Pancreas (tissue), 10 donors: ENCODE data around the gene C17orf78. TPM values are rescaled to one million over a fixed set of nuclear protein-coding genes. Genes with fewer than 3 reads are reported as not detected.

Source experiments
- ATAC-seq, 4 donors: fragments of 200-7000 bp; cut with Tn5 transposase; one replicate each; pipeline versions ENCODE4 v1.8.0 to v1.9.1; 2020; ENCODE audit warnings: mild to moderate bottlenecking in 4 of 4, moderate library complexity in 4 of 4
- DNase-seq, 6 donors: peaks; one replicate each; pipeline ENCODE4 v3.0.0-alpha.2; 2020
- FAIRE-seq: peaks from 2 replicates; lab custom pipeline; 2012; peaks lifted over from hg19 to GRCh38; lab: Jason Lieb, UNC
- H3K27ac ChIP-seq, 4 donors: fragments of 200-600 bp; sonication (generic); 1 replicate in 3 of 4; 2 replicates in 1 of 4; pipeline versions ENCODE4 v1.5.0 to v1.8.0; 2020
- H3K27me3 ChIP-seq, 4 donors: fragments of 200-600 bp; one replicate each; pipeline ENCODE4 v1.8.0; 2021
- H3K36me3 ChIP-seq, 3 donors: fragments of 200-600 bp; sonication (generic) in 1 of 3; one replicate each; pipeline versions ENCODE4 v1.5.0 to v1.8.0; 2020 to 2021
- H3K4me1 ChIP-seq, 3 donors: fragments of 200-600 bp; one replicate each; pipeline ENCODE4 v1.8.0; 2021
- H3K4me3 ChIP-seq, 4 donors: fragments of 200-600 bp; sonication (generic) in 2 of 4; one replicate each; pipeline versions ENCODE4 v1.5.0 to v1.8.0; 2020 to 2021
- H3K9me3 ChIP-seq, 4 donors: fragments of 200-600 bp; one replicate each; pipeline ENCODE4 v1.8.0; 2021
- WGBS, 2 donors: extraction: QIAGEN DNeasy Blood & Tissue Kit; methylation state at CpG; one replicate each; pipeline ENCODE4 v1.1.7; 2013; 5-methylcytosine and 5-hydroxymethylcytosine counted together
- intact Hi-C, 3 donors: fragments of 100-400 bp; cut with DNase I; formaldehyde crosslinking; loops; one replicate each; pipeline versions ENCODE4 v1.11.1 to v1.14.2; 2022
- polyA plus RNA-seq, 2 donors: library from polyadenylated mRNA; stranded (reverse); fragments of 200-250 nt; gene quantifications; one replicate each; pipeline ENCODE4 v1.2.3, GENCODE V29; 2013
- total RNA-seq, 6 donors: library from RNA; stranded (reverse); fragmentation: NEBNext Ultra II Directional in 4 of 6; extraction: Animal tissue kit (Norgen Biotek cat#: 25700) in 4 of 6; gene quantifications; one replicate each; pipeline versions ENCODE4 v1.2.1 to v1.2.4, GENCODE V29; 2021 to 2023
- TF ChIP-seq, protein P1 (sequence below), 4 donors: fragments of 200-600 bp; sonication (generic) in 3 of 4; IDR thresholded peaks; one replicate each; pipeline versions ENCODE4 v1.5.0 to v1.8.0; 2021; ENCODE audit warnings: antibody characterized with exemption in 4 of 4
- donor health status: healthy with polysubstance abuse.
- donor health status: DM: no; HTN: no; CAD: no; lungs with moderate emphysema.
- donor health status: DM: no; HTN: no; CAD: no.
- donor health status: control.
- donor health status: control.
- donor health status: Bipolar disorder and iron deficiency.
- donor health status: DM: yes; HTN: yes; CAD: no.
- donor health status: DM: no; HTN: no; CAD: no.
- donor health status: DM: no; HTN: no; CAD: no.
- donor health status: DM: yes; HTN: yes; CAD: no.

Gene C17orf78
- total and polyA plus RNA-seq, 8 donors, result not detected

DNA sequence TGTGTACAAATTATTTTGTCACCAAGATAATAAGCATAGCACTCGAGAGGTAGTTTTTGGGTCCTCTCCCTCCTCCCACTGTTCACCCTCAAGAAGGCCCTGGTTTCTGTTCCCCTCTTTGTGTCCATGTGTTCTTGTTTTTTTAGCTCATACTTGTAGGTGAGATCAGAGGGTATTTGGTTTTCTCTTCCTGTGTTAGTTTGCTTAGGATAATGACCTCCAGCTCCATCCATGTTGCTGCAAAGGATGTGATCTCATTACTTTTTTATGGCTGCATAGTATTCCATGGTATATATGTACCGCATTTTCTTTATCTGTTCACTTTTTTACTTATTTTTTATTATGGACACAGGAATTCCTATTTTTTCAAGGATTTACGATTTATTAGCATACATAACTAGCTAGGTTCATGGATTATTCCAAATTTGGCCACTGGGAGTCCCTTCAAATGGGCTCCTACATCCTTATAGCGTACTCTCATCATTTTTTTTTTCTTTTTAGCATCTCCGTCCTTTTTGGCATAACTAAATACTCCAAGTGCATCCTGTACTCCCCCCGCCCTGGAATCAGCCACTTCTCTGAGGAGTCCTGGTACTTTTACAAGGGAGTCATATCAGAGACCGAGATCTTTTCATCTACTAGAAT lies 38.2 kb downstream of the C17orf78 start:
- ATAC-seq (no peak), FAIRE-seq (no peak)
- H3K36me3 ChIP-seq, result peaks cover 0 to 30% (median 0%) of the 10 kb centered on the region in 3 donors

DNA sequence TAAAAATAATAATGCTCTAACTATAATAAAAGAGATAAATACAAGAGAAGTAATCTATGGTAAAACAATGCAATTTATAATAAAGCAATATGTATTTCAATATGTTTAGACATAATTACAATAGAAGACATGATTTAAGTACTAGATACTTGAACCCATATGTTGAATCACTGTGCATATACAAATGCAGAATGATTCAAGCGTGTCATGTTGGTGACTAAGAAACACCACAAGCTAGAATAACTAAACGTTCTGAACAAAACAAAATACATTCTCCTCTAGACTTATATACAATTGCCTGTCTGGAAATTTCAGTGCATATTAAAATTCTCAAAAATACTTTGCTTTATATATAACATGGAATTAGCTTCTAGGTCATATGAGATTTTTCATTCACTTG lies 42.1 kb downstream of the C17orf78 start:
- no peaks in the 10 kb centered on the region for H3K27me3 ChIP-seq
- H3K4me3 ChIP-seq, result no peak overlapping the region
- H3K4me1 ChIP-seq, result no peaks in the 10 kb centered on the region
- TF ChIP-seq, protein P1, sequence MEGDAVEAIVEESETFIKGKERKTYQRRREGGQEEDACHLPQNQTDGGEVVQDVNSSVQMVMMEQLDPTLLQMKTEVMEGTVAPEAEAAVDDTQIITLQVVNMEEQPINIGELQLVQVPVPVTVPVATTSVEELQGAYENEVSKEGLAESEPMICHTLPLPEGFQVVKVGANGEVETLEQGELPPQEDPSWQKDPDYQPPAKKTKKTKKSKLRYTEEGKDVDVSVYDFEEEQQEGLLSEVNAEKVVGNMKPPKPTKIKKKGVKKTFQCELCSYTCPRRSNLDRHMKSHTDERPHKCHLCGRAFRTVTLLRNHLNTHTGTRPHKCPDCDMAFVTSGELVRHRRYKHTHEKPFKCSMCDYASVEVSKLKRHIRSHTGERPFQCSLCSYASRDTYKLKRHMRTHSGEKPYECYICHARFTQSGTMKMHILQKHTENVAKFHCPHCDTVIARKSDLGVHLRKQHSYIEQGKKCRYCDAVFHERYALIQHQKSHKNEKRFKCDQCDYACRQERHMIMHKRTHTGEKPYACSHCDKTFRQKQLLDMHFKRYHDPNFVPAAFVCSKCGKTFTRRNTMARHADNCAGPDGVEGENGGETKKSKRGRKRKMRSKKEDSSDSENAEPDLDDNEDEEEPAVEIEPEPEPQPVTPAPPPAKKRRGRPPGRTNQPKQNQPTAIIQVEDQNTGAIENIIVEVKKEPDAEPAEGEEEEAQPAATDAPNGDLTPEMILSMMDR (IDR thresholded peaks at IDR 0.05), result no peak
- ATAC-seq (no peak), FAIRE-seq (no peak), DNase-seq (no peak)
- H3K27ac ChIP-seq, result no peak overlapping the region
- 83 to 91% methylated on average over 2 of the region's 2 CpGs for WGBS, 2 donors
- no peaks in the 10 kb centered on the region for H3K9me3 ChIP-seq
- H3K36me3 ChIP-seq, result peaks cover 0 to 18% (median 0%) of the 10 kb centered on the region in 3 donors
- intact Hi-C loops, result no loop called here

More for the DNA sequence above, 38.2 kb downstream of the C17orf78 start:
- intact Hi-C loops, result no loop called here
- H3K4me3 ChIP-seq, result no peak overlapping the region
- no peak overlapping the region for H3K27ac ChIP-seq
- 93 to 97% methylated on average over 7 of the region's 7 CpGs for WGBS, 2 donors
- H3K27me3 ChIP-seq, result no peaks in the 10 kb centered on the region
- H3K9me3 ChIP-seq, result no peaks in the 10 kb centered on the region
- no peak for DNase-seq
- no peaks in the 10 kb centered on the region for H3K4me1 ChIP-seq
- TF ChIP-seq, protein P1 (IDR thresholded peaks at IDR 0.05), result no peak

DNA sequence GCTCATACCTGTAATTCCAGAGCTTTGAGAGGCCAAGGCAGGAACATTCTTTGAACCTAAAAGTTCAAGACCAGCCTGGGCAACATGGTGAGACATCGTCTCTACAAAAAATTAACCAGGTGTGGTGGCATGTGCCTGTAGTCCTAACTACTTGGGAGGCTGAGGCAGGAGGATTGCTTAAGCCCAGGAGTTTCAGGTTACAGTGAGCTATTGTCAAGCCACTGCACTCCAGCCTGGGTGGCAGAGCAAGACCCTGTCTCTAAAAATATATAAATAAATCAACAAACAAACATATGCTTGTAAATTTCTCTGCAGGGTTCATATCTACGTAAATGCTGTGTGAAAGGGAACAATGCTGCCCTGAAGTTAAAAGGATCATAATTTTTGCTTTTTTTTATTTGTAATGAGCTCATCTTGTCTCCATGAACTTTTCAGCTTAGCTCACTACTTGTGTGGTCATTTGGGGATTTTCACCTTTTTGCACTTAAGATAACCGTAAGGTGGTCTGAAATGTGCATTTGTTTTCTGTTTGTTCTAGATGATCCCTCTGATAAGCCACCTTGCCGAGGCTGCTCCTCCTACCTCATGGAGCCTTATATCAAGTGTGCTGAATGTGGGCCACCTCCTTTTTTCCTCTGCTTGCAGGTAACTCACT lies 47.3 kb downstream of the C17orf78 start:
- no peak for FAIRE-seq
- H3K27me3 ChIP-seq, result no peaks in the 10 kb centered on the region
- H3K9me3 ChIP-seq, result no peaks in the 10 kb centered on the region
- no peak for ATAC-seq
- WGBS, 2 donors, result 68 to 80% methylated on average over 4 of the region's 4 CpGs
- no peak for DNase-seq
- no peak overlapping the region for H3K27ac ChIP-seq
- H3K4me3 ChIP-seq, result no peak overlapping the region
- intact Hi-C loops, result no loop called here
- TF ChIP-seq, protein P1 (IDR thresholded peaks at IDR 0.05), result no peak
- H3K36me3 ChIP-seq, result peaks cover 0 to 21% (median 7%) of the 10 kb centered on the region in 3 donors
- no peaks in the 10 kb centered on the region for H3K4me1 ChIP-seq

DNA sequence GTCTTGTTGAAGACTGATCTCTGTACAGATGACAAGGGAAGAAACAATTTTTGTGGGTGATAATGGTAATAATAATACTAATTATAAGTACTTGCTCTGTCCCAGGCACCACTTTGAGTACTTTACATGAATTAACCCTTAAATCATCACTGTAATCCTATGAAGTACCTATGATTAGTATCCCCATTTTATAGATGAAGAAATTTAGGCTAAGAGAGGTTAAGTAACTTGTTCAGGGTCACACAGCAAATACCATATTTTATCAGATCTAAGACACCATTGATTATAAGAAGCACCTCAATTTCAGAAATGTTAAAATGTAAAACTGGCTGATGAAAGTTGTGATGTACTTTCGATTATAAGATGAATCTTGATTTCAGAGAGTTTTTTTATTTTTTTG lies 49.5 kb downstream of the C17orf78 start:
- DNase-seq (no peak), FAIRE-seq (no peak), ATAC-seq (no peak)
- no peak overlapping the region for H3K4me3 ChIP-seq
- H3K36me3 ChIP-seq, result peaks cover 0 to 21% (median 10%) of the 10 kb centered on the region in 3 donors
- intact Hi-C loops, result no loop called here
- no peaks in the 10 kb centered on the region for H3K27me3 ChIP-seq
- H3K4me1 ChIP-seq, result no peaks in the 10 kb centered on the region
- TF ChIP-seq, protein P1 (IDR thresholded peaks at IDR 0.05), result no peak
- no peaks in the 10 kb centered on the region for H3K9me3 ChIP-seq
- H3K27ac ChIP-seq, result no peak overlapping the region
- WGBS, 2 donors, result 83 to 97% methylated on average over 1 of the region's 1 CpG

DNA sequence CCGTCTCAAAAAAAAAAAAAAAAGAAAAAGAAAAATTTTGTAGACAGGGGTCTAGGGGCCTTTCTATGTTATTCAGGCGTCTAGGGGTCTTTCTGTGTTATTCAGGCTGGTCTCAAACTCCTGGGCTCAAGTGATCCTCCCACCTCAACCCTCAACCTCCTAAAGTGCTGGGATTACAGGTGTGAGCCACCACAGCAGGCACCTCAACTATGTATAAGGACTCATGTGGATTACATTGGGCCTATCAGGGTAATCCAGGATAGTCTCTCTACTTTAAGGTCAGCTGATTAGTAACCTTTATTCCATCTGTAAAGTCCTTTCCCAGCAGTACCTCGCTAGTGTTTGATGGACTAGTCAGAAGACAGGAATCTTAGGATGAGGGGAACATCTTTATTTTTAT lies 53.3 kb downstream of the C17orf78 start:
- H3K27ac ChIP-seq, result no peak overlapping the region

More for the DNA sequence above, 53.3 kb downstream of the C17orf78 start:
- WGBS, 2 donors, result 91 to 94% methylated on average over 3 of the region's 3 CpGs
- DNase-seq (no peak), ATAC-seq (no peak), FAIRE-seq (no peak)
- H3K9me3 ChIP-seq, result no peaks in the 10 kb centered on the region
- no peaks in the 10 kb centered on the region for H3K4me1 ChIP-seq
- no peak overlapping the region for H3K4me3 ChIP-seq
- intact Hi-C loops, result no loop called here
- H3K36me3 ChIP-seq, result peaks cover 0 to 21% (median 10%) of the 10 kb centered on the region in 3 donors
- TF ChIP-seq, protein P1 (IDR thresholded peaks at IDR 0.05), result no peak
- no peaks in the 10 kb centered on the region for H3K27me3 ChIP-seq
